ENCODE data around the gene SURF4. TPM values are rescaled to one million over a fixed set of nuclear protein-coding genes. Genes with fewer than 3 reads are reported as not detected.
A peak's percentile ranks its signal among the peaks of the same experiment; 100 is the strongest.

SURF4 gene
- total RNA-seq, 2 experiments from 2014 or later, result 299 to 302 TPM

DNA sequence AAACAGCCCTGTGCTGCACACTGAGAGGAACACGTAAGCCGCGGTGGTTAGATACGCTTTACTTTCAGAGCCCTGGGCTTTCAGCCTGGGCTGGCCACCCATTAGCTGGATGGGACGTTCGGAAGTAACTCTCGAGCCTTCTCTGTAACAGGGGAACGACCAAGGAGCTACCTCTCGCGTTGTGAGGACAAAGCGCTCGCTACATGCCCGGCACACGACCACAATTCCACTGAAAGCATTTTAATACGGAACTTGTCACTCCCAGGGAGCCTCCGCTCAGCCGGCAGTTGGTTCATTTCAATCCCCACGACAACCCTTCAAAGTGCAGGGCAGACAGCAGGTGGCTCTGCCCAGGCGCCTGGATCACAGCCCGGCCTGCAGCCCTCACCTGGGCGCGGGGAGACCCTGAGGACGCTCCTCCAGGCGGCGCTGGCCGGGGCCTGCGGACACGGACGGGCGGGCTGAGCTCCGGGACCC lies 19.9 kb downstream of the SURF4 start:
- peak overlapping the region; percentile 82 for H3K4me3 Mint-ChIP-seq
- peaks cover 25% of the 10 kb centered on the region for H3K36me3 Mint-ChIP-seq (ENCODE audit: low read depth)
- CTCF ChIA-PET, result interaction anchor here (0.7 to 6.0 kb wide), 9 partner anchors 9 to 86 kb away, joined by 3 to 48 read pairs (median 3); partner anchors contain the start of gene REXO4
- H3K4me1 Mint-ChIP-seq (ENCODE audit: low read depth), result peaks cover 48% of the 10 kb centered on the region
- H3K9me3 Mint-ChIP-seq, result no peaks in the 10 kb centered on the region
- H3K27me3 Mint-ChIP-seq (ENCODE audit: low read depth), result no peaks in the 10 kb centered on the region
- intact Hi-C loops (cut with micrococcal nuclease), result loop anchor here (1.0 to 5.0 kb wide), 3 partner anchors 8 to 131 kb away; partner anchors contain the start of genes MED22 and RPL7A
- H3K27ac Mint-ChIP-seq, result peak overlapping the region; percentile 81
- DNase-seq, result no peak

DNA sequence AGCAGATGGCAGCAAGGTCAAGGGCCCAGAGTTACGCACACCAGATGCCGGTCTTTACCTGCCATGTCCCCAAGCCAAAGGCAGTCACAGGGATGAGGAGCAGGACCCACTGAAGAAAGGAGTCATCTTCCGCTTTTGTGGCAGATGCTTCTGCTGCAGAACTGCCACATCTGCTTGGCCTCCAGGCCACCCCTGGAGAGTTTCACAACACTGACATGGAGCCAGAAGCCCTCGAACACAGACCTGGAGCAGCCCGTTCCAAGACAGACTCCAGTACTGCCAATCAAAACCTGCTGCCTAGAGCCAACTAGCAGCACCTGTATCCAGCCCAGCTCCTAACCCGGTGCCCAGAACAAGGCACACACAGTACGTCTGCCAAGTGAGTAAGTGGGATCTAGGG lies 21.1 kb downstream of the SURF4 start:
- H3K4me3 Mint-ChIP-seq, result peak overlapping the region; percentile 82
- intact Hi-C loops (cut with micrococcal nuclease), result loop anchor here (5.0 kb wide), 1 partner anchor 133 kb away; no protein-coding TSS in a partner anchor
- no peaks in the 10 kb centered on the region for H3K9me3 Mint-ChIP-seq
- peaks cover 49% of the 10 kb centered on the region for H3K4me1 Mint-ChIP-seq (ENCODE audit: low read depth)
- no peak for DNase-seq
- no peak overlapping the region for H3K27ac Mint-ChIP-seq
- CTCF ChIA-PET, result interaction anchor here (0.9 to 6.0 kb wide), 4 partner anchors 17 to 63 kb away, joined by 3 to 48 read pairs (median 3); partner anchors contain the start of gene REXO4
- no peaks in the 10 kb centered on the region for H3K27me3 Mint-ChIP-seq (ENCODE audit: low read depth)
- peaks cover 31% of the 10 kb centered on the region for H3K36me3 Mint-ChIP-seq (ENCODE audit: low read depth)

DNA sequence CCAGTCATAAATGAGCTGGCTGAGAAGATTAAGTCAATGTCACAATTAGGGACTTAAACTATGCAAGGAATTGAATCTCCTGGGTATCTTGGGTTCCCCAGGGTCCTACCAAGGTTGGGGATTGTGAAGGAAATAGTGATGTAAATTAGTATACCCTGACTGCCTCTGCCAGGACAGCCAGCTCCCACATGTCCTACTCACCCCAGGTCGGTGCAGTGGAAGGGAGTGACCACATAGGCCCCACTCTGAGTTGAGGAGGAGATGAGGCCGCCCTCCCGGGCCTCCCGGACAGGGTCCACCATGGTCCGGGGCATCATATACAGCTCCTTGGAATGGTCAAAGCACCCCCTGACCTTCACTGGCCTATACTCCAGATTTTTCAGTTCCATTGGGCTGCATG lies 22.3 kb downstream of the SURF4 start:
- no peaks in the 10 kb centered on the region for H3K9me3 Mint-ChIP-seq
- DNase-seq, result no peak
- CTCF ChIA-PET, result interaction anchor here (0.7 to 0.8 kb wide), 2 partner anchors 10 to 19 kb away, joined by 3 read pairs; no protein-coding TSS in a partner anchor
- H3K36me3 Mint-ChIP-seq (ENCODE audit: low read depth), result peaks cover 39% of the 10 kb centered on the region
- H3K27me3 Mint-ChIP-seq (ENCODE audit: low read depth), result no peaks in the 10 kb centered on the region
- H3K27ac Mint-ChIP-seq, result peak overlapping the region; percentile 43
- intact Hi-C loops (cut with micrococcal nuclease), result no loop called here
- peaks cover 53% of the 10 kb centered on the region for H3K4me1 Mint-ChIP-seq (ENCODE audit: low read depth)
- no peak overlapping the region for H3K4me3 Mint-ChIP-seq

DNA sequence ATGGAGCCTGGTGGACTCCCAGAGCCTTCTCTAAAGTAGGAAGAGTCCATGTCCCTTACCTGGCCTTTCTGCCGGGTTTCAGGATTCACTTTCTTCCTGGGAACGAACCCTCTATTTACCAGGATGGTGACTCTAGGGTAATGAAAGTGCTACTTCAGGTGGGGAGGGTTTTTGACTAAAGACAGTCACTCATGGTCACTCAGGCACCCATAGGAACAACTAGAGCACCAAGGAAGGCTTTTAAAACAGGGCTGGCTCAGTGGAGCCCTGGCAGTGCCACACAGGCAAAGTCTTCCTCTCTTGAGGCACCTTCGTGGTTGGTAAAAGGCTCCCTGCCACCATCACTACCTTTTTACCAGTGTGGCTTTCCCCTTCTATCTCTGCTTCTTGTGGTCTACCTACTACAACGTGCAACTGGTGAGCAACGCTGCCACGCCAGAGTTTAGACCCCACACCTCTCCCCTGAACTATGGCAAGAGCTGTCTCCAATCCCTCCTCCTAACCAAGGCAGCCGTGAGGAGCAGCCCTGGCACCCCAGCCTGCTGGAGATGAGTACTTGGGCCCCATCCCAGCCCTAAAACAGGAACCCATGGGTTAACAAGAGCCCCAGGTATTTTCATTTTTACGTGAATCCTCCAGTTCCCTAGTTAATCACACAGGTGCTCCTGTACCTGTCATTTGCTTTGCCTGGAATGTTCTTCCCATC lies 23.1 kb downstream of the SURF4 start:
- no peaks in the 10 kb centered on the region for H3K27me3 Mint-ChIP-seq (ENCODE audit: low read depth)
- peaks cover 45% of the 10 kb centered on the region for H3K4me1 Mint-ChIP-seq (ENCODE audit: low read depth)
- H3K4me3 Mint-ChIP-seq, result no peak overlapping the region
- intact Hi-C loops (cut with micrococcal nuclease), result no loop called here
- DNase-seq, result no peak
- CTCF ChIA-PET, result interaction anchor here (0.8 to 3.1 kb wide), 2 partner anchors 18 to 19 kb away, joined by 3 to 16 read pairs; no protein-coding TSS in a partner anchor
- H3K36me3 Mint-ChIP-seq (ENCODE audit: low read depth), result peaks cover 42% of the 10 kb centered on the region
- no peaks in the 10 kb centered on the region for H3K9me3 Mint-ChIP-seq
- H3K27ac Mint-ChIP-seq, result peak overlapping the region; percentile 64

DNA sequence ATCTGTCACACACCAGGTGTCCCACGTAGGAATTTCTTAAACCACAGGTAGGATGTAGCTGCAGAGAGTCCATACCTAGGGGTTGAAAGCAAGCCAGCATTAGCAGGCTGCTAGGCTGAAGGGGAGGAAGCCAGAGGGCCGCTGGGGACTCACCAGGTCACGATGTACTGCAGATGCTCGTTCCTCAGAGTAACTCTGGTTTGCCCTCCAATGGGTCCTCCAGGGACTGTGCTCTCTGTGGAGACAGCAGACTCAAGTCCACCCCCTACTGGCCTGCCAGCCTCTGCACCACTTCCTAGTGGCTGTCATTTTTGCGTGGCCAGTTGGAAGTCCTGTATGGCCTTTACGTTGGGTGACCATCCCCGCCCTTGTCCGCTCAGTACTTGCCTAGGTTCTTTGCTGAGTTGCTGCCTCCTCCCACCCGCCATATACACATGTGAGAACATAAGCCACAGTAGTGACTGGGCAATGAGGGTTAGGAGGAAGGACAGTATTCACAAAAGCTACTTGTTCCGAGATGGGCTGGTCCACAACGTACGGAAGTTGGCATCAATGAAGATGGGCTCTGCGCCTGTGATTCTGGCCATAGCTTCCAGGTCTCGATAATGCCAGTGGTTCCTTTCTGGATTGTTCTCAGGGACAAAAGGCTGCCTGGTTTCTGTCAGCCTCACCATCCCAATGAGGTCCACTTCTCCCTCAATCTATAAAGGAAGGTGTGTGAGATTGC lies 23.8 kb downstream of the SURF4 start:
- Mint-ChIP-seq H3K4me1 (ENCODE audit: low read depth) (peaks cover 40% of the 10 kb centered on the region), H3K27ac (peak overlapping the region; percentile 64), H3K9me3 (no peaks in the 10 kb centered on the region), H3K4me3 (no peak overlapping the region), H3K27me3 (ENCODE audit: low read depth) (no peaks in the 10 kb centered on the region), H3K36me3 (ENCODE audit: low read depth) (peaks cover 43% of the 10 kb centered on the region)
- CTCF ChIA-PET, result interaction anchor here (1.1 to 3.1 kb wide), 2 partner anchors 10 to 19 kb away, joined by 3 to 16 read pairs; no protein-coding TSS in a partner anchor
- DNase-seq, result peak; percentile 66
- intact Hi-C loops (cut with micrococcal nuclease), result no loop called here

DNA sequence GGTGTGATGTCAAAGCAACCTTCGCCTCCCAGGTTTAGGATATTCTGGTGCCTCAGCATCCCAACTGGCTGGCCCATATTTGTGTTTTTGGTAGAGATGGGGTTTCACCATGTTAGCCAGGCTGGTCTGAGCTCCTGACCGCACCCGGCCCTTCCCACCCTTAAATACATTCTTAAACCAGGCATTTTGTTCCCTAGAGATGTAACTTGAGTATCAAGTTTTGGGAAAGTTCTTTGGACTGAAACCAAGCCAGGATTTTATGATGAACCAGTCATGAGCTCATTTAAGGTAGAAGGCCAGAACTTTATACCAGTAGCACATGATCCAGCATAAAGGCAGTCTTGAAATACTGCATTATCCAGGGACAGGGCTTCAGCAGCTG lies 24.3 kb downstream of the SURF4 start:
- Mint-ChIP-seq H3K27me3 (ENCODE audit: low read depth) (no peaks in the 10 kb centered on the region), H3K4me1 (ENCODE audit: low read depth) (peaks cover 45% of the 10 kb centered on the region), H3K27ac (peak overlapping the region; percentile 61), H3K36me3 (ENCODE audit: low read depth) (peaks cover 47% of the 10 kb centered on the region), H3K4me3 (no peak overlapping the region), H3K9me3 (no peaks in the 10 kb centered on the region)
- CTCF ChIA-PET, result interaction anchor here (1.1 to 3.1 kb wide), 2 partner anchors 10 to 19 kb away, joined by 3 to 16 read pairs; no protein-coding TSS in a partner anchor
- intact Hi-C loops (cut with micrococcal nuclease), result no loop called here
- no peak for DNase-seq

DNA sequence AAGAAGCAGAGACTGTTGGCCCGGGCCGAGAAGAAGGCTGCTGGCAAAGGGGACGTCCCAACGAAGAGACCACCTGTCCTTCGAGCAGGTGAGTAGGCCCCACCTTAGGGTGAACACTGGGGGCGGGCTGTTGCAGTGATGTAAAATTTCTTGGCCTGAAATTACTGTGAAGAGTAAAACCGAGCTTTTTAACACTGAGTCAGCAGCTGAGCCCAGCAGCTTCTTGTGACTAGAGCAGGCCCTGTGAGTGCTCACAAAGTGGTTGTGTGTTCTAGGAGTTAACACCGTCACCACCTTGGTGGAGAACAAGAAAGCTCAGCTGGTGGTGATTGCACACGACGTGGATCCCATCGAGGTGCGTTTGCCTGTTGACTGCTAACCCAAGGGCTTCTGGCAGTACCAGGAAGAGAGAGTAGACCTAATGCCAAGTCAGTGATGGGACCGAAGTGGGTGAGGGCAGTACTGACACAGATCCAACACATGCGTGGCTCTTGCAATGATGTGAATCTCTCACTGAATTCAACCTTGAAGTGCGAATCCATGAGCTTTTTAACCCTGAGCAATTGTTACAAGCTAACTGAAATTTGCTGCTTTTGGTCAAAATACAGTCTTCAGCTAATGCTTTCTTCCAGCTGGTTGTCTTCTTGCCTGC lies 25.8 kb downstream of the SURF4 start:
- peak overlapping the region; percentile 97 for H3K27ac Mint-ChIP-seq
- H3K36me3 Mint-ChIP-seq (ENCODE audit: low read depth), result peaks cover 51% of the 10 kb centered on the region
- DNase-seq, result no peak
- no peaks in the 10 kb centered on the region for H3K9me3 Mint-ChIP-seq
- peaks cover 48% of the 10 kb centered on the region for H3K4me1 Mint-ChIP-seq (ENCODE audit: low read depth)
- CTCF ChIA-PET, result interaction anchor here (0.6 to 3.1 kb wide), 4 partner anchors 10 to 1100 kb away, joined by 3 to 16 read pairs (median 3); no protein-coding TSS in a partner anchor
- no peaks in the 10 kb centered on the region for H3K27me3 Mint-ChIP-seq (ENCODE audit: low read depth)
- intact Hi-C loops (cut with micrococcal nuclease), result loop anchor here (2.0 kb wide), 2 partner anchors 55 to 67 kb away; no protein-coding TSS in a partner anchor
- H3K4me3 Mint-ChIP-seq, result peak overlapping the region; percentile 92

DNA sequence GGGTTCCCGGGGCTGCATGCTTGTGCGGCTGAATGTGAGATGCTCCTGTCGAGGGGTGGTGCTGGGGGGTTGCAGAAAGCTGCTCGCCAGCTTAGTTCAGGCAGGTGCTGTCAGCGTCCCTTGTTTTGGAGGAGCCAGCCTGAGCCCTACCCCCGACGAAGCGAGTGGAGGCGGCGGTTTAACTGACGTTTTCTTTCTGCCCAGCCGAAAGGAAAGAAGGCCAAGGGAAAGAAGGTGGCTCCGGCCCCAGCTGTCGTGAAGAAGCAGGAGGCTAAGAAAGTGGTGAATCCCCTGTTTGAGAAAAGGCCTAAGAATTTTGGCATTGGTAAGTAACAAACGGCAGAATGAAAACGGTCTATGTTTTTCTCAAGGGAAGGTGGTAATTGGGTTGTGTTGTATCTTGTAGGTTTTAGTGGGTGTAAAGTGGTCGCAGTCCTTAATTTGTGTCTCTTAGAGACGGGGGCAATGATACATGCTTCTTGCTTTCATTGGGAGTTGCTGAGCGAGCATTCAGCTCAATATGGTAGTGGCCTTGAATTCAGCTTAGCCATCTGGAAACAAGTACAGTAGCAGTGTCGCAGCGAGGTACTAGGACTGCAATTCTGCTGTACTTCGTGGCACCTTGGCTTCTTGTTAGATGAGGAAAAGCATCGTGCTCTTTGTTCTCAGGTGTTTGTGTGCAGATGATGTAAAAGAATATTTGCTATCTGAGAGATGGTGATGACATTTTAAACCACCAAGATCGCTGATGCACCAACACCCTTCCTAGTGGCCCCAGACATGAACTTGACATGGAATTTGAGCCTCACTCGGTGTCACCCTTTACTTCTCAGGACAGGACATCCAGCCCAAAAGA lies 26.9 kb downstream of the SURF4 start:
- CTCF ChIA-PET, result interaction anchor here (1.6 kb wide), 1 partner anchor 22 kb away, joined by 4 read pairs; no protein-coding TSS in a partner anchor
- Mint-ChIP-seq H3K9me3 (no peaks in the 10 kb centered on the region), H3K27ac (peak overlapping the region; percentile 97), H3K36me3 (ENCODE audit: low read depth) (peaks cover 51% of the 10 kb centered on the region), H3K4me3 (peak overlapping the region; percentile 92), H3K4me1 (ENCODE audit: low read depth) (peaks cover 37% of the 10 kb centered on the region), H3K27me3 (ENCODE audit: low read depth) (no peaks in the 10 kb centered on the region)
- intact Hi-C loops (cut with micrococcal nuclease), result loop anchor here (1.0 to 2.0 kb wide), 5 partner anchors 7 to 68 kb away; partner anchors contain the start of genes SURF1, SURF2 and SURF6
- no peak for DNase-seq

DNA sequence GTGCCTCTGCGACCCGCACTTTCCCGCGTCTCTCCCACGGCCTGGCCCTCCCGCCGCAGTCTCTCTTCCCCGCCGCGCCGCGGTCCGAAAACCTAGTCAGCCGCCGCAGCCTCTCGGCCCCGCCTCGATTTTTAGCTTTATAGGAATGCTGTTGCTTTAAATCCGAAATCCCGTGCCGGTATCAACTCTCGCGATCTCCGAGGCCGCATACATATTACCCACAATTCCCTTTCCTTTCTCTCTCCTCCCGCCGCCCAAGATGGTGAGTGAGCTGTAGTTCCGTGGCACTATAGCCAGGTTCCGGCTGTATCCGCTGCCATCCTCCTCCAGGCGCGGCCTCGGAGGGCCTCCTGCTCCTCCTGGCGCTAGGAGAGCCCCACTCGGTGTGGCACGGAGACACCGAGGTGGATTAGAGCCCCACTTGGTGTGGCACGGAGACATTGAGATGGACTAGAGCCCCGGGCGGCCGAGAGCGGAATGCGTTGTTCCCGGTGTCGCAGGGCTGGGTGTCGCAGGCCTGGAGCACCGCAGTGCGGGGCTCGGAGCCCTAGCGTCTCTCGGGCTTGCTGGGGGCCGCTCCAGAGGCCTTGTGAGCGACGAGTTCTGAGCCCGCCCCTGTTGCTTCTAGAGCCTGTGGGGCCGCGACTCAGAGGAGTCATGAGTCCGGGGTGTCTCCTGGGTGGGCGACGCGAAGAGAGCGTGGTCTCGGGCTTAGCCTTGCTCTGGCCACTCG lies 27.7 kb downstream of the SURF4 start, which contains the start of the genes MED22 and RPL7A:
Gene MED22, minus strand, starts transcription at position 147 of the 733 bp plus-strand sequence. CDS start 1,469 bp downstream, outside the sequence.
Gene RPL7A, plus strand, starts transcription at position 234 of the 733 bp plus-strand sequence. Its CDS starts 26 bp downstream, at position 260.
- peak; percentile 97 for DNase-seq
- Mint-ChIP-seq H3K4me3 (peak within 1 kb of the TSS; percentile 92), H3K36me3 (ENCODE audit: low read depth) (peaks cover 55% of the 10 kb centered on the region), H3K4me1 (ENCODE audit: low read depth) (peaks cover 37% of the 10 kb centered on the region), H3K9me3 (no peaks in the 10 kb centered on the region), H3K27ac (peak within 1 kb of the TSS; percentile 97), H3K27me3 (ENCODE audit: low read depth) (no peaks in the 10 kb centered on the region)
- intact Hi-C loops (cut with micrococcal nuclease), result loop anchor here (1.0 to 2.0 kb wide), 5 partner anchors 8 to 69 kb away; partner anchors contain the start of genes SURF1, SURF2 and SURF6
- CTCF ChIA-PET, result interaction anchor here (1.6 kb wide), 1 partner anchor 23 kb away, joined by 4 read pairs; no protein-coding TSS in a partner anchor

DNA sequence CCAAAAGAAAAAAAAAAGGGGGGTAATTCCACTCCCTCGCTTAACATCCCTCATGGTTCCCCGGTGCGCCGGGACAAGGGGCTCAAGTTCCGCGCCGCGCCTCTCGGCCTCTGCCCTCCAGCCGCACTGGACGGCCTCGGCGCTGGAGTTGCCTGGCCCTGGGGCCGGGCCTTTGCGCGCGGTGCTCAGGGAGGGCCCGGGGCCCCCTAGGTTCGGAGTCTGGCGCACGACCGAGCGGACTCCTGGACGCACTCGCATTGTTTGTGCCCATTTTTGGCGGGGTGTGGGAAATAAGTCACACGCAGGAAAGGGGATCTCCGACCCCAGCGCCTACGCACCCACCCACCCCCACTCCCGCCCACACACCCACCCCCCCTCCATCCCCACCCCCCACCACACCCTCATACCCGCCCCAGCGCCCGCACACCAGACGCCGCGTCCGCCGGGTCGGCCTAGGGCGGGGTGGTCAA lies 28.3 kb downstream of the SURF4 start:
- DNase-seq, result peak; percentile 43
- H3K4me1 Mint-ChIP-seq (ENCODE audit: low read depth), result peaks cover 37% of the 10 kb centered on the region

More for the DNA sequence above, 28.3 kb downstream of the SURF4 start:
- intact Hi-C loops (cut with micrococcal nuclease), result no loop called here
- no peaks in the 10 kb centered on the region for H3K27me3 Mint-ChIP-seq (ENCODE audit: low read depth)
- peak overlapping the region; percentile 97 for H3K27ac Mint-ChIP-seq
- no peaks in the 10 kb centered on the region for H3K9me3 Mint-ChIP-seq
- H3K36me3 Mint-ChIP-seq (ENCODE audit: low read depth), result peaks cover 55% of the 10 kb centered on the region
- CTCF ChIA-PET, result interaction anchor here (1.1 to 1.6 kb wide), 2 partner anchors 8 to 23 kb away, joined by 3 to 4 read pairs; no protein-coding TSS in a partner anchor
- H3K4me3 Mint-ChIP-seq, result peak overlapping the region; percentile 92
